Measurements from ENCODE around the gene LOXHD1.

LOXHD1 gene

DNA sequence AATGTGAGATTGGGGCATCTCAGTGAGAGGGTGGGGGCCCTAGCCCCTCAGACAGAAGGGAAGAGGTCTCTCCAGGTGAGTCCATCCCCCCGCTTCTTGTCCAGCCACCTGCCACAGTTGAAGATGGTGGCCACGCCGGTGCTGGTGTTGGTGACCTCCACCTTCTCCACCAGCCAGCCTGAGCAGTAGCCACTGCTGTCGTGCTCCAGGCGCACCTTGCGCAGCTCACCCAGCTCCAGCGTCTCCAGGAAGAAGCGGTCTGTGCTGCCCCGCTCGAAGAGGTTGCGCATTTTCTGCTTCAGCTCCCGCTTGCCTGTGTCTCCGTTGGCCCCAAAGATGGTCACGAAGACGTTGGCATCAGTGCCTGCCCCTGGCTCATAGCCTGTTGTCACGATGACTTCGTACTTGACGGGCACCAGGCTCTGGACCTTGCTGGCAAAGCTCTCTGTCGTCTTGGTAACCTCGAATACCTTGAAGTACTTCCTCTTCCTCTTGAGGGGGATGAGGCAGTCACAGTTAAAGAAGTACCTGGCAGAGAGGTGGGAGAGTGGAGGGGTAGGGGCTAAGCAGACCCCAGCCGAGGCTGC lies 179.5 kb downstream of the LOXHD1 start:
- DNase-seq (ENCODE audit: low read depth in 2 of 2), result no peak

GRCh38 chr18:46475390-46475752 lies 181.6 kb downstream of the LOXHD1 start:
- DNase-seq (ENCODE audit: low read depth in 2 of 2), result no peak

GRCh38 chr18:46474487-46475389 lies 182.3 kb downstream of the LOXHD1 start:
- no peak for DNase-seq (ENCODE audit: low read depth in 2 of 2)

GRCh38 chr18:46471809-46472498 lies 185.1 kb downstream of the LOXHD1 start:
- DNase-seq (ENCODE audit: low read depth in 2 of 2), result no peak

DNA sequence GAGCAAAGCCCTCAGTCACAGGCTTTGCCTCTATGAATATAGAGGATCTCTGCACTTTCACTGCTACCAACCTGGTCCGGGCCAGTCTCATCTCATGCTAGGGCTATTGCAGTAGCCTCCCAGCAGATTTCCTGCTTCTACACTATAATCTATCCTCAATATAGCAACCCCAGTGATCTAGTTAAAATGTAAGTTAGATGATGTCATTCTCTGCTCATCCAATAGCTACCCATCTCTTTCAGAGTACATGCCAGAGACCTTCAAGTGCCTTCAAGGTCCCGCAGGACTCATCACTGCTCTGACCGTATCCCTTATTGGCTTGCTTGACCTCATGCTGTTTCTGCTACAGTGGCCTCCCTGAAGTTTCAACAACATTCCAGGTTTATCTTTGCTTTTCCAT lies 186.3 kb downstream of the LOXHD1 start:
- no peak for DNase-seq (ENCODE audit: low read depth in 2 of 2)

DNA sequence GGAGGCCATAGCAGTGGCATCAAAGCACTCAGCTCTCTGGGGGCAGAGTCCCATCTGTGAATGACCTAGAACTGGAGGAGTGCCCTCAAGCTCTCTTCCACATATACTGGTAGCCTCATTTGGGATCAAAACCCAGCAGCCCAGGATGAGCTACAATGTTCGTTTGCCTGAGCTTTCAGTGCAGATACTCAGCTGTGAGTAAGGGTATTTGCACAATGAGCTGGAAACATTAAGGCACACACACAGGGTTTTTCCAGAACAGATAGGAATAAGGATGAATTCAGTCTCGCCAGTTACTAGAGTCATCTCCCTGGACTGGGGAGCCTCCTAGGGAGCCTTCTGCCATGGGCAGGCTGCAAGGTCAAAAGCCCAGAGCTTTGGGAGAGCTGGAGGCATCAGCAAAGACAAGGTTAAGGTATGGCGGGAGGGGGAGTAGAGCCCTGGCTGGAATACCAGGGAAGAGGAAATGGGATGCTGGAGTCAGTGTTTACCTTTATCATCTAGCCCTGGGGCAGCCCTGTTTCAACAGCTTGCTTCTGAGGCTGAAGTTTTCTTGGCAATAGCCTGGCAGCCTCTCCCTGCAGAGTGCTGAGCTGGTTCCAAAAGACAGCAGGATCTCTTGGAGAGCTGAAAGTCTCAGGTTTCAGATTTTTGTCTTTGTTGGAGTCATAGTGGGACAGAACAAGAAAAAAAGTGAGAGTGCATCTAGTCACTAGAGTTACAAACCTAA lies 187.7 kb downstream of the LOXHD1 start:
- no peak for DNase-seq (ENCODE audit: low read depth in 2 of 2)

DNA sequence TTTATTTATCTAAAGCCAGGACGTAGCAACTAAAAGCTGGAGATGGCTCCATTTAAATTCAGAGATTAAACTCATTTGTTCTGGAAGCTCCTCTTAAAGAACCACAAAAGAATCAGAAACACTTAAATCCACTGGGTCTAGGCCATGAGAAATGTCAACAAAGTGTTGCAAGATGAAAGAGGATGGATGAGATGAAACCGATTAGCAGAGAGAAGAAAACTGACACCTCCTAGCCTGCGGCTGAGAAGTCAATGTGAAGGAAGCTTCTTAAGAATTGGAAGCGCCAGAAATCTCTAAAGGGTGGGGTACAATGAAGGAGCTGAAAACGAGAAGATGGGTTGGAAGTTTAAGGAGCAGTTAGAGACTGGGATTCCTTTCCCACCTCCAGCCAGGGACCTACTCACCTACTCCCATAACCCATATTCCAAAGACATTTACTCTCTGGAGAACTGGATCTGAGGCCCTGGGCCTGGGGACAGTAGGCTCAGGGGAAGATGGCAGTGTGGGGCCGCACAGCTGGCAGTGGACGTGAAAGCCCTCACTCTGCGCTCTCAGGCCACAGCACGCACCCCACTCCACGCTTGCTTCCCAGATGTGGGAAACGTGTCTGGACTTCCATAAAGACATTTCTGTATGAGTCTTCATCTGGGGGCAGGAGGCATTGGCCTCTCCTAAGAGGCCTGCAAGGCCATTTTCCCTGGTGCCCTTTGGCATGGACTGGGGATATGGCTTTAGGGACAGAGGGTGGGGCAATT lies 188.4 kb downstream of the LOXHD1 start:
- DNase-seq (ENCODE audit: low read depth in 2 of 2), result no peak

DNA sequence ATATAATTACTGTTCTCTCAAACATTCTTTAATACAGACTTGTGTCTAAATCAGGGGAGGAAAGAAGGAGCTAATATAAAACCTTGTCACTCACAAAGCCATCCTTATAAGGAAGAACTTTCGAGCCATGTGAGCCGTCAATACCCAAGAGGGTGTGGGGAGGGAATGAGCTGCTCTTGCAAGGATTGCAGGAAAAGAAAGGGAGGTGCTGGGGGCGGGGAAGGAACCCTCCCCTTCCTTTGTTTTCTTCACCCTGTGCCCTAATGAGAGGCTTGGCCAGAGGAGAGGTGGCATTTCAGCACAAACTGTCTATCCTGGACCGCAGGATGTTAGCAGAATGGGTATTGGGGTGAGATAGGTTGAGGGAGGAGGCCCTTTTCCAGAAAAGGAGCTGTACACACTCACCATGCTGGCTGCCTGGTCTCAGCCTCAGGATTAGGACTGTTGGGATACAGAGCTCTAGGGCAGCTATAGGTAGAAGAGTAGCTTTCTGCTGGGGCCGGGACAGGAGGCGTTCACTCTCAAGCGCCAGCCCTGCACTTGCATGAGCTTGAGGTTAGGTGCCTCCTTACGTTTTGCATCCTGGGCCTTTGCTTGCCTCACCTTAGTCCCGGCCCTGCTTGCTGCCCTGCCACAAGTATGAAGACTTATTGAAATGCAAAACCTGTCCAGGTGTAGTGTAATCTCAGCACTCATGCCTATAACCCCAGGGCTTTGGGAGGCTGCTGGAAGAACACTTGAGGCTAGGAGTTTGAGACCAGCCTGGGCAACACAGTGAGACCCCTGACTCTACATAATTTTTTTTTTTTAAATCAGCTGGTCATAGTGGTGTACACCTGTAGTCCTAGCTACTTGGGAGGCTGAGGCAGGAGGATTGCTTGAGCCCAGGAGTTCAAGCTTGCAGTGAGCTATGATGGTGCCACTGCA lies 190.5 kb downstream of the LOXHD1 start:
- DNase-seq (ENCODE audit: low read depth in 2 of 2), result no peak

DNA sequence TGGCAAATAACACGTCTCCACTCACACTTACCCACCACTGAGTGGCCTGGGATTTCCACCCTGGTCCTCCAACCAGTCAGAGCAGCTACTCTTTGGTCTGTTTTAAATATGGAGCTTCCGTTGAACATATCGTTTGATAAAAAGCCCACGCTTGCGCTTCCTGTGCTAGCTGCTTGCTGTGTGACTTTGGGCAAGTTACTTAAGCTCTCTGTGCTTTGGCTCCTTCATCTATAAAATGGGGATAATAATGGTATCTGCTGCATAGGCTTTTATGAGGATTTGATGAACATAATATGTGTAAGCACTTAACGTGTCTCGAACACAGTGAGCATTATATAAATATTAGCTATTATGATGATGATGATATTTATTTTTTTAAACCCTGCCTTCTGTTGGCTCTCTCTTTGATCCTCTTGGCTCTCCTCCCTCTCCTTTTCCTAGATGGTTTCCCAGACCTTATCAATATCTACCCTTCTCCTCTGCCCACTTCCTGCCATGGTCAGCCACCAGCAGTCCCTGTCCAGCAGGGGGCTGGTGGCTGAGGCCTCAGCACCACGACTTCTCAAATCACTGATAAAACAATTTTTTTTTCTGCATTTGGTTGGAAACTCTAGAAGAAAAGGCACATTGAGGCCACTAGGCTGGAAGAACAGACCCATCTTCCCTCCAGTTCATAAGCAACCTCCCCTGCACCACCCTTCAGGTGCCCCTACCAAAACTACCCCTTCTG lies 191.9 kb downstream of the LOXHD1 start:
- no peak for DNase-seq (ENCODE audit: low read depth in 2 of 2)

- DNase-seq (ENCODE audit: low read depth in 2 of 2), result no peak
Observed at GRCh38 chr18:46462523-46462922, 194.5 kb downstream of the LOXHD1 start.

DNA sequence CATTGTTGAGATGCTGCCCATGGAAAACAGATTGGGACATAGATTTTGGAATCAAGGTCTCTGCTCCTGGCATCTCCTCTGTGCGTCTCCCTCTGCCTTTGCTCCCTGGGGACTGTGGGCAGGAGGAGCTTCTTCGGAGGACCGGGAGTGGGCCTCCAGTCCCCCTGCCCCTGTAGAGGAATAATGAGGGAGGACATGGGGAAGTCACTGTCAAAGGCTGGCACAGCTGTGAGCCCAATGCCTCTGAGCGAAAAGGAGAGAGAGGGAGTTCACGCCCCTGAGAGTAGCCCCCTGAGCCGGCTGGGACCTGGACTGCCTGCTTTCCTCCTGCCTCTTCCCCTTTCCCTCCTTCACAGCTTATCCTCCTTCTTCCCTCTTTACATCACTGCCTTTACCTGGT lies 195.0 kb downstream of the LOXHD1 start:
- DNase-seq (ENCODE audit: low read depth in 2 of 2), result no peak

DNA sequence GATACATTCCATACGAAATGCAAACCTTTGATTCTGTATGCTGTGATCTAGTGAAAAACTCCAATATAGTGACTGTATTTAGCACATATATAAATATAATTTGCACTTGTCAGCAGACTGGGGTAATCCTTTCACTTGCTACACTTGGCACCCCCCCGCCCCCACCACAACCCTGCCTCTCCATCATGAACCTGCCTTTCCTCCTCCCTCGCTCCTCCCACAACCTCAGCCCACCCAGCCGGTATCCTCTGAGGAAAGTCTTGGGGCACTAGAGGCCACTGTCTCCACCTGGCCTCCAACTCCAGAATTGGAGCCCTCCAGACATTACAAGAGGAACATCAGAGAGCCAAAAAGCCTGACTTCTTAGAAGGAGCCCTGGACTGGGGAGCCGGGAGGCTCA lies 196.3 kb downstream of the LOXHD1 start:
- no peak for DNase-seq (ENCODE audit: low read depth in 2 of 2)

DNA sequence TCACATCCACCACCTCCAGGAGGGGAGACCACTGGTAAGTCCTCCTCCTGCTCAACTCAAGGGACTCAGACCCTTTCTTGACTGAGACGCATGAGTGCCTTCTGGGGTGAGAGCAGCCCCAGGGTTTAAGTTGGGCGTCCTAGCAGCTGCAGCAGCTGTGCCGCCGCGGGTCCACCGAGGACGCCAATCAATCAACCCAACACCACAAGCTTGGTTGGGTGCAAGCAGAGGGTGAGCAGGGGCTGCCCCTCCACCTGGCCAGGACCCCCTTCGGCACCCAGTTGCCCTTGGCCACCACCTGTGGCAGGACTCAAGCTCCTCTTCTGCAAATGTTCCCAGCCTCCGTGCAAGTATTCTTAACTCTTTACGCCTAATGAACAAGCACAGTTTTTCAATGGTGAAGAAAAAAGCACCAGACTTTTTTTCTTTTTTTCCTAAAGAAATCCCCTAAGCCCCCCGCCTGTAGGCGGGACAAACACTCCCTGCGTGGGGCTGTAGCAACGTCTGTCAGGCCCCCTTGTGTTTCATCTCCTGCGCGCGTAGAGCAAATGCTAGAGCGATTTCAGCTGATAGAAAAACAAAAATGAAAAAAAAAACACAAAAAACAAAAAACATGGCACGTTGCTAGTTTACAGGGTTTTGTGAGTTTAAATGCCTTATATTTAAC lies 197.1 kb downstream of the LOXHD1 start:
- no peak for DNase-seq (ENCODE audit: low read depth in 2 of 2)

GRCh38 chr18:46458472-46458871 lies 198.5 kb downstream of the LOXHD1 start:
- DNase-seq (ENCODE audit: low read depth in 2 of 2), result no peak

DNA sequence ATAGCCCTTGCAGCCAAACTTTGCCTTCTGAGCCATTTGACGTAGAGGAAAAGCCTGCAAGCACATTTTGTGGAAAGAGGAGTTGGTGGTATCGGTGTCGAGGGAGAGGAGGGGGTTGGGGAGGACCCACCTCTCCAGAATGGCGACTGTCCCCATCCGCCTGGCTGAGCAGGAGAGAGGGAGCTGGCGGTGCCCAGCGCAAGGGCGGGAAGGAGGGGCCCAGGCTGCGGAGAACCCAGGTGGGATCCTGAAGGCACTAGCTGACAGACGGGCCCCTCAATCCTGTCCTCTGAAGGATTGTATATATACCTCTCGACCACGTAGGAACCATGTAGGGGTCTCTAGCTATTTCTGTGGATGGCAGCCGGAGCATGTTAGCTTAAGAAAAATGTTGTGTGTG lies 200.3 kb downstream of the LOXHD1 start:
- no peak for DNase-seq (ENCODE audit: low read depth in 2 of 2)

DNA sequence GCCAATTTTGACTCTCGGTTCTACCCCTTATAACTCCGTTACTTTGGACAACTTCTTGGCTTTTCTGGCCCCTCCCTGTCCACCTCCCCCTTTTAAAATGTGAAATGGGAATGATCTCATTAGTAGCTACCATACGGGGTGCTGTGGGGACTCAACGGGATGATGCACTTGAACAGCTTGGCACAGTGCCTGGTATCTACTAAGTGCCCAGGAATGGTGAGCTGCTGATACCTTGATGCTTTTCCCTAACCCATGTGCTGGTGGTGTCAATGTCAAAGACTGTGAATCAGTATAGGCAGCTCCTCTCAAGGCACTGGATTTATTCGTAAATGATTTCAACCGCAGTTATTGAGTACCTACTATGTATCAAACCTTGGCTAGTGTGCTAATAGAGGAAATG lies 204.2 kb downstream of the LOXHD1 start:
- no peak for DNase-seq (ENCODE audit: low read depth in 2 of 2)

DNA sequence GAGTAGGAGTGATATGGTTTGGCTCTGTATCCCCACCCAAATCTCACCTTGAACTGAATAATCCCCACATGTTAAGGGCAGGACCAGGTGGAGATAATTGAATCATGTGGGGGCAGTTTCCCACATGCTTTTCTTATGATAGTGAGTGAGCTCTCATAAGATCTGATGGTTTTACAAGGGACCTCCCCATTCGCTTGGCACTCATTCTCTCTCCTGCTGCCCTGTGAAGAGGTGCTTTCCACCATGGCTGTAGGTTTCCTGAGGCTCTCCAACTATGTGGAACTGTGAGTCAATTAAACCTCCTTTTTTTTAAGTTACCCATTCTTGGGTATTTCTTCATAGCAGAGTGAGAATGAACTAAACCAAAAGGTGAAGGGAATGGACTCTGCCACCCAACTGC lies 207.5 kb downstream of the LOXHD1 start:
- DNase-seq (ENCODE audit: low read depth in 2 of 2), result no peak

- no peak for DNase-seq (ENCODE audit: low read depth in 2 of 2)
Observed at GRCh38 chr18:46449033-46449432, 208.0 kb downstream of the LOXHD1 start.

- no peak for DNase-seq (ENCODE audit: low read depth in 2 of 2)
Observed at GRCh38 chr18:46448347-46448746, 208.7 kb downstream of the LOXHD1 start.

Data from activated CD4-positive, alpha-beta T cell treated with anti-CD3 and anti-CD28 coated beads for 24 hours (primary cell).